OCI-LY3 (cell line): Measurements from ENCODE around the gene CIT.

Experiments used
- CTCF ChIP-seq: fragments of 200-600, 300-600 bp; sonication (generic); IDR thresholded peaks from 2 replicates; pipeline ENCODE4 v1.5.1; 2014; ENCODE audit warnings: antibody characterized with exemption, low read length, low read depth
- EZH2phosphoT487 ChIP-seq: fragments of 200-600 bp; shearing (Covaris generic); IDR thresholded peaks from 2 replicates; pipeline ENCODE4 v1.6.1; 2018; ENCODE audit warnings: antibody characterized with exemption, mixed run types, low read depth

- no peak for TF ChIP-seq EZH2phosphoT487
- no peak for TF ChIP-seq CTCF
These were observed 74.6 kb downstream of the CIT start for GRCh38 chr12:119802472-119802871.
